Hypothalamus (tissue), 51 donors: ENCODE results near the gene ACTR3.

Source experiments
- DNase-seq, 51 donors: peaks; one replicate each; lab custom pipeline; 2025; lab: John Stamatoyannopoulos, UW

ACTR3 gene

GRCh38 chr2:113963965-113964364, 74.1 kb downstream of the ACTR3 start:
- no peak for DNase-seq

GRCh38 chr2:113964436-113964835, 74.5 kb downstream of the ACTR3 start:
- DNase-seq, result no peak

GRCh38 chr2:113965228-113965627, 75.3 kb downstream of the ACTR3 start:
- no peak for DNase-seq

- no peak for DNase-seq
Measured at GRCh38 chr2:113965644-113966043, 75.8 kb downstream of the ACTR3 start.

GRCh38 chr2:113966171-113966570, 76.3 kb downstream of the ACTR3 start:
- DNase-seq, result no peak

- DNase-seq, result no peak
Measured at GRCh38 chr2:113966832-113967231, 76.9 kb downstream of the ACTR3 start.

GRCh38 chr2:113967272-113967671, 77.4 kb downstream of the ACTR3 start:
- no peak for DNase-seq

GRCh38 chr2:113972766-113973165, 82.9 kb downstream of the ACTR3 start:
- DNase-seq, result no peak

GRCh38 chr2:113973810-113974209, 83.9 kb downstream of the ACTR3 start:
- DNase-seq, result no peak

GRCh38 chr2:113974727-113975126, 84.8 kb downstream of the ACTR3 start:
- no peak for DNase-seq

GRCh38 chr2:113976277-113976928, 86.5 kb downstream of the ACTR3 start:
- no peak for DNase-seq

- DNase-seq, result no peak
Measured at GRCh38 chr2:113977060-113977659, 87.3 kb downstream of the ACTR3 start.

GRCh38 chr2:113977660-113978523, 88.0 kb downstream of the ACTR3 start:
- DNase-seq, result peak in 5 of 51 donors; percentile 8 to 33 (median 20)

- DNase-seq, result no peak
Measured at GRCh38 chr2:113978524-113979190, 88.8 kb downstream of the ACTR3 start.

GRCh38 chr2:113979191-113980128, 89.6 kb downstream of the ACTR3 start:
- no peak for DNase-seq

- DNase-seq, result no peak
Measured at GRCh38 chr2:113980946-113981345, 91.1 kb downstream of the ACTR3 start.

GRCh38 chr2:113981404-113982134, 91.7 kb downstream of the ACTR3 start:
- DNase-seq, result no peak

- DNase-seq, result no peak
Measured at GRCh38 chr2:113985554-113986397, 95.9 kb downstream of the ACTR3 start.
